ENCODE data around the gene ARMC7. TPM values are rescaled to one million over a fixed set of nuclear protein-coding genes. Genes with fewer than 3 reads are reported as not detected.

ARMC7 gene
- total and polyA plus RNA-seq, 2 of the 13 experiments (the other 11 are each of a cell fraction or from before 2014, with no cell fraction given), result 3.9 to 4.2 TPM

DNA sequence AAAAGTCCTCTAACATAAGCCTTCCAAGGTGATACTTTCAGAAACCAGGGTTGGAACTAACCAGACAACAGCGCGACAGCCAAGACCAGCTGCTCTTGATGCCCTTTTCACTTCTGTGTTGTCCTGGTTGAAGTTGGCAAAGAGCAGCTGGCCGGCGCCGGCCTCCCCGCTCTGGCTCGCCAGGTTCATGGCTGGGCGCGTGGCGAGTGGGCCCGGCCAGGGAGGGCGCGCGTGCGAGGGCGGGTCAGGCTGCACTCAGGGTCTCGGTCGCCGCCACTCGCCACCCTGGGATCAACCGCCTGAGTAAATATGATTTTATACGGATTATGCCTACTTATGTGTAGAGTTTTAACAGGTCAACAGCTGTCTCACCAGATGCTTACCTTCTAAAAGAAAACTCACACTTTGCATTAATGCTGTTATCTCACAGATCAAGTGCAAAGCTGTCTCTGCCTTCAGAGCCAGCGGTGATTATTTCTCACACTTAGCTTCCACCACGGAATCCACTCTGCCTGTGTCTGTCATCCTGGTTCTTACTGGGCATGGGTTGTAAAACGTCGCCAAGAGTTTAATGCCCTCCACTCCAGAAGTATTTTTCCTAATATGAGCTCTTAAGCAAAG, 49.2 kb upstream of the ARMC7 start:
- Histone ChIP-seq H3K4me2 (ENCODE audit: low read depth, low read length) (no peak overlapping the region), H3K9ac (ENCODE audit: insufficient read depth, low read depth, low read length) (no peak overlapping the region), H3K9me3 (ENCODE audit: low read length) (no peaks in the 10 kb centered on the region), H3K79me2 (ENCODE audit: insufficient read depth, low read length) (no peaks in the 10 kb centered on the region), H3K4me1 (ENCODE audit: insufficient read depth, low read length) (peaks cover 10% of the 10 kb centered on the region; the same call in 1 of the 2 replicates), H3K4me3 (replicated peaks in 1 of 3; ENCODE audit: insufficient read depth in 1 of 3, low read depth in 2 of 3, low read length in 3 of 3) (no peak overlapping the region), H3K27ac (ENCODE audit: extremely low read length, insufficient read depth, low read length) (no peak overlapping the region), H3K36me3 (replicated peaks in 1 of 2; ENCODE audit: control insufficient read depth in 1 of 2, insufficient read depth in 2 of 2, low read length in 2 of 2) (peaks cover 27 to 61% of the 10 kb centered on the region in 2 experiments), H2AFZ (ENCODE audit: low read length) (no peak overlapping the region), H4K20me1 (ENCODE audit: insufficient read depth, low read length) (no peaks in the 10 kb centered on the region), H3K27me3 (ENCODE audit: control insufficient read depth in 1 of 2, insufficient read depth in 2 of 2, low read length in 2 of 2) (no peaks in the 10 kb centered on the region)
- BruUV-seq (replicated peaks), result no TSS peak
- POLR2A ChIA-PET, result interaction anchor here (0.7 to 1.6 kb wide), 9 partner anchors 17 to 141 kb away, joined by 3 to 5 read pairs (median 3); partner anchors contain the start of genes ARMC7 and NT5C
- CTCF ChIA-PET (ENCODE audit: low intra/inter-chr PET ratio, low total read pairs), result interaction anchor here (1.4 to 1.9 kb wide), 2 partner anchors 45 to 70 kb away, joined by 5 to 6 read pairs; no protein-coding TSS in a partner anchor
- WGBS (ENCODE audit: low lambda C conversion rate), result 98% methylated on average over 26 of the region's 26 CpGs
- intact Hi-C loops (cut with micrococcal nuclease; ENCODE audit: unreplicated experiment) (no loop called here), in situ Hi-C loops (cut with HindIII; ENCODE audit: extremely low pct_ligation_motif_present, low pct_unique_long_range_greater_than_20kb) (no loop called here)
- TF ChIP-seq RBFOX2 (IDR thresholded peaks at IDR 0.05; ENCODE audit: low read depth, low read length) (0 out of 2 replicates have a peak, but pooled peaks have one; percentile 45), ZNF432 (CRISPR knock-in tag; IDR thresholded peaks at IDR 0.05; ENCODE audit: borderline replicate concordance) (no peak), AGO2 (optimal IDR thresholded peaks at IDR 0.05; ENCODE audit: low read depth, low read length) (peak; percentile 58)
- ATAC-seq (no peak), DNase-seq (ENCODE audit: low spot score) (no peak), FAIRE-seq (no peak)

GRCh38 chr17:75061055-75061438, 48.7 kb upstream of the ARMC7 start:
- no peak overlapping the region for H3K9ac ChIP-seq (ENCODE audit: insufficient read depth, low read depth, low read length)
- peaks cover 27 to 59% of the 10 kb centered on the region in 2 experiments for H3K36me3 ChIP-seq (replicated peaks in 1 of 2; ENCODE audit: control insufficient read depth in 1 of 2, insufficient read depth in 2 of 2, low read length in 2 of 2)
- ATAC-seq (no peak), FAIRE-seq (no peak), DNase-seq (ENCODE audit: low spot score) (no peak)
- H3K4me2 ChIP-seq (ENCODE audit: low read depth, low read length), result no peak overlapping the region
- CTCF ChIA-PET (ENCODE audit: low intra/inter-chr PET ratio, low total read pairs), result interaction anchor here (1.9 kb wide), 1 partner anchor 70 kb away, joined by 6 read pairs; no protein-coding TSS in a partner anchor
- no TSS peak for BruUV-seq (replicated peaks)
- H3K4me1 ChIP-seq (ENCODE audit: insufficient read depth, low read length), result peaks cover 5% of the 10 kb centered on the region; the same call in 1 of the 2 replicates
- H2AFZ ChIP-seq (ENCODE audit: low read length), result no peak overlapping the region
- no peaks in the 10 kb centered on the region for H3K9me3 ChIP-seq (ENCODE audit: low read length)
- TF ChIP-seq ZKSCAN5 (CRISPR knock-in tag; IDR thresholded peaks at IDR 0.05), result no peak
- no peak for TF ChIP-seq KAT2B (IDR thresholded peaks at IDR 0.05; ENCODE audit: borderline replicate concordance, low read depth, low read length)
- no peak for TF ChIP-seq SNAPC2 (CRISPR knock-in tag; IDR thresholded peaks at IDR 0.05)
- no peak for TF ChIP-seq REXO4 (CRISPR knock-in tag; IDR thresholded peaks at IDR 0.05; ENCODE audit: borderline replicate concordance)
- TF ChIP-seq TCF12 (IDR thresholded peaks at IDR 0.05), result no peak
- no peak for TF ChIP-seq TCF12 (CRISPR knock-in tag; IDR thresholded peaks at IDR 0.05)
- no peak for TF ChIP-seq MTF2 (CRISPR knock-in tag; IDR thresholded peaks at IDR 0.05; ENCODE audit: borderline replicate concordance)
- H3K79me2 ChIP-seq (ENCODE audit: insufficient read depth, low read length), result no peaks in the 10 kb centered on the region
- in situ Hi-C loops (cut with HindIII; ENCODE audit: extremely low pct_ligation_motif_present, low pct_unique_long_range_greater_than_20kb) (no loop called here), intact Hi-C loops (cut with micrococcal nuclease; ENCODE audit: unreplicated experiment) (no loop called here)
- H3K27me3 ChIP-seq (ENCODE audit: control insufficient read depth in 1 of 2, insufficient read depth in 2 of 2, low read length in 2 of 2), result no peaks in the 10 kb centered on the region
- no peaks in the 10 kb centered on the region for H4K20me1 ChIP-seq (ENCODE audit: insufficient read depth, low read length)
- 98% methylated on average over 10 of the region's 10 CpGs for WGBS (ENCODE audit: low lambda C conversion rate)
- no peak overlapping the region for H3K4me3 ChIP-seq (replicated peaks in 1 of 3; ENCODE audit: insufficient read depth in 1 of 3, low read depth in 2 of 3, low read length in 3 of 3)
- H3K27ac ChIP-seq (ENCODE audit: extremely low read length, insufficient read depth, low read length), result no peak overlapping the region
- POLR2A ChIA-PET, result interaction anchor here (1.0 to 1.6 kb wide), 4 partner anchors 16 to 94 kb away, joined by 3 read pairs; partner anchors contain the start of gene JPT1
